ENCODE measurements around the gene SCNN1A.

DNA sequence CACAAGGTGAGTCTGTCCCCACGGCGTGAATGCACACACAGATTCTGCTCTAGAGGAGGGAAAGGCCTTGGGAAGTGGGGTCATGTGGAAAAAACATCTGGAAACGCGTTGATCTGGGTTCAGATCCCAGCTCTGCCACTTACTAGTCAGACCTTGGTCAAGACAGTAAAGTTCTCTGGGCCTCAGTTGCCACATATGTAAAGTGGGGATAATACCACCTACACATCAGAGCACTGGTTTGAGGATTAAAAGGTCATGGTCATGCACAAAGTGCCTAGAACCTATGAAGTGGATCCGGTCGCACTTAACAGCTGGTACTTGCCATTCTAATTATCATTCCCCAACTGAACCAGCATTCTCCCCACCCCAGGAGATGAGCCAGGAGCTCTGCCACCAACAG, 60.2 kb downstream of the SCNN1A start:
- no peak for TF ChIP-seq POLR2A (IDR thresholded peaks at IDR 0.05)
- TF ChIP-seq, protein P1, sequence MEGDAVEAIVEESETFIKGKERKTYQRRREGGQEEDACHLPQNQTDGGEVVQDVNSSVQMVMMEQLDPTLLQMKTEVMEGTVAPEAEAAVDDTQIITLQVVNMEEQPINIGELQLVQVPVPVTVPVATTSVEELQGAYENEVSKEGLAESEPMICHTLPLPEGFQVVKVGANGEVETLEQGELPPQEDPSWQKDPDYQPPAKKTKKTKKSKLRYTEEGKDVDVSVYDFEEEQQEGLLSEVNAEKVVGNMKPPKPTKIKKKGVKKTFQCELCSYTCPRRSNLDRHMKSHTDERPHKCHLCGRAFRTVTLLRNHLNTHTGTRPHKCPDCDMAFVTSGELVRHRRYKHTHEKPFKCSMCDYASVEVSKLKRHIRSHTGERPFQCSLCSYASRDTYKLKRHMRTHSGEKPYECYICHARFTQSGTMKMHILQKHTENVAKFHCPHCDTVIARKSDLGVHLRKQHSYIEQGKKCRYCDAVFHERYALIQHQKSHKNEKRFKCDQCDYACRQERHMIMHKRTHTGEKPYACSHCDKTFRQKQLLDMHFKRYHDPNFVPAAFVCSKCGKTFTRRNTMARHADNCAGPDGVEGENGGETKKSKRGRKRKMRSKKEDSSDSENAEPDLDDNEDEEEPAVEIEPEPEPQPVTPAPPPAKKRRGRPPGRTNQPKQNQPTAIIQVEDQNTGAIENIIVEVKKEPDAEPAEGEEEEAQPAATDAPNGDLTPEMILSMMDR (IDR thresholded peaks at IDR 0.05) = no peak

Data from tibial nerve (tissue), 3 donors.